ENCODE measurements around the gene FOXL1. TPM values are rescaled to one million over a fixed set of nuclear protein-coding genes. Genes with fewer than 3 reads are reported as not detected.

FOXL1 gene
- total RNA-seq, 6 experiments from 2014 or later = 0.15 to 0.74 (median 0.46) TPM; not detected in 2

DNA sequence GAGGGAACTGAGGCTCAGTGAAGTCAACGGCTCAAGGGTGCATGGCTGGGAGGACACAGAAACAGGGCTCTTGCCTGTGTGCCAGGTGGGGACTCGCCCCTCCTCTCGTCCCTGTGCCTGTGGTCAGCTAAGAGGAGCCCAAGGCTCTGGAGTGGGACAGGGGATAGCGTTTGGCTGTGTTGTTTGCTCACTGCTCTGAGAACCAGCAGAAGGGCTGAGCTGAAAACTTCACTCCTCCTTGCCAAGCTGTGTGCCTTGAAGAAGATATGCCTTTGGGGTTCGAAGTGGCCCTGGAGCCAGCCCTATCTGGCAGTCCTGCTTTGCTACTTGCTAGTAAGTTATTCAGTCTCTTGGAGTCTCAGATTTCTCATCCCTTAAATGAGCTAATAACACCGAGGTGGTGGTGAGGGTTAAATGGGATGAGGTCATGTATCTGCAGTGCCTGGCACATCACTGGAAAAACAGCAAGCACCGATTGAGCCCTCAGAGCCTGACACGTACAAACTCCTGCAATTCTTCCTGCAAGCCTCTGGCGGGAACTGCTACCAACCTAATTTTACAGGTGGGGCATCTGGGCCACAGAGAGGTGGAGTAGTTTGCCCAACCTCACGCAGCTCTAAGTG lies 17.7 kb downstream of the FOXL1 start:
- Histone ChIP-seq H3K27ac (no peak overlapping the region), H3K27me3 (no peaks in the 10 kb centered on the region), H3K36me3 (no peaks in the 10 kb centered on the region), H3K4me3 (no peak overlapping the region), H3K4me1 (no peaks in the 10 kb centered on the region), H3K9me3 (no peaks in the 10 kb centered on the region)
- no peak for ATAC-seq
- intact Hi-C loops (cut with DNase I) = no loop called here
- no peak for DNase-seq
- TF ChIP-seq, protein P1, sequence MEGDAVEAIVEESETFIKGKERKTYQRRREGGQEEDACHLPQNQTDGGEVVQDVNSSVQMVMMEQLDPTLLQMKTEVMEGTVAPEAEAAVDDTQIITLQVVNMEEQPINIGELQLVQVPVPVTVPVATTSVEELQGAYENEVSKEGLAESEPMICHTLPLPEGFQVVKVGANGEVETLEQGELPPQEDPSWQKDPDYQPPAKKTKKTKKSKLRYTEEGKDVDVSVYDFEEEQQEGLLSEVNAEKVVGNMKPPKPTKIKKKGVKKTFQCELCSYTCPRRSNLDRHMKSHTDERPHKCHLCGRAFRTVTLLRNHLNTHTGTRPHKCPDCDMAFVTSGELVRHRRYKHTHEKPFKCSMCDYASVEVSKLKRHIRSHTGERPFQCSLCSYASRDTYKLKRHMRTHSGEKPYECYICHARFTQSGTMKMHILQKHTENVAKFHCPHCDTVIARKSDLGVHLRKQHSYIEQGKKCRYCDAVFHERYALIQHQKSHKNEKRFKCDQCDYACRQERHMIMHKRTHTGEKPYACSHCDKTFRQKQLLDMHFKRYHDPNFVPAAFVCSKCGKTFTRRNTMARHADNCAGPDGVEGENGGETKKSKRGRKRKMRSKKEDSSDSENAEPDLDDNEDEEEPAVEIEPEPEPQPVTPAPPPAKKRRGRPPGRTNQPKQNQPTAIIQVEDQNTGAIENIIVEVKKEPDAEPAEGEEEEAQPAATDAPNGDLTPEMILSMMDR (IDR thresholded peaks at IDR 0.05) = no peak
- TF ChIP-seq POLR2A (IDR thresholded peaks at IDR 0.05) = no peak
- WGBS (ENCODE audit: insufficient coverage, low coverage, low lambda C conversion rate, missing lambda C conversion rate) = 45% methylated on average over 6 of the region's 10 CpGs

DNA sequence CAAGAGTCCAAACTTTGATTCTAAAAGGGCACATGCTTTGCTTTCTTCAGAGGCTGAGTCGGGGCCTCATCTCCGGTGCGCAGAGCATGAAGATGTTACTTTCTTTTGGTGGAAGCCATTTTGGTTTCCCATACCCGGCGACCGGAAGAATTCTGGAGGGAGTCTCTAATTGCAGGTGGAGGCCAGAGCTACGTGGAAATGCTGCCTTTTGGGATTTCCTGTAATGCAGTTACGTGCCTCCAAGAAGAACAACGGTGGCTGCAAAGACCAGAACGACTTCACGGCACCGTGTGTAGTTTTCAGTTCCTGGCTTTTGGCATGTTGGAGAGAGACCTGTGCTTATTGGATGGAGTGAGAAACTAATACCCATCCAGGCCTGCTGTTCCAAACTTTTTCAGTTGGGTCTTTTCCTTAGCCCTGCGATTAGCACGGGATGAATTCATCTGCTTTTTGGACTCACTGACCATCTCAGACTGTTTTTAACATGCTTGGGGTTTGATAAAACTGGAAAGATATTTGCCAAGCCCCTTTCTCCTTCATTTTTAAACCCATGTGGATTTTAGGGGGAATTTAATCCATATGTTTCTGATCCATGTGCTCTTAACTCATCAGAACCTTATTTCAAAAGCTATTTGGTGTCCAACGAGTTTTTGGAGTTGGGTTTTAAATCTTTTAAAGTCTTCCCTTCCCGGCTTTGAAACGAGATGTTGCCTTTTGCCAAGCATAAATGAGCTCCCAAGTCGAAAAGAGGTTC lies 19.0 kb downstream of the FOXL1 start:
- intact Hi-C loops (cut with DNase I) = no loop called here
- Histone ChIP-seq H3K9me3 (no peaks in the 10 kb centered on the region), H3K4me3 (no peak overlapping the region), H3K27ac (no peak overlapping the region), H3K27me3 (no peaks in the 10 kb centered on the region), H3K4me1 (no peaks in the 10 kb centered on the region), H3K36me3 (no peaks in the 10 kb centered on the region)
- DNase-seq (no peak), ATAC-seq (no peak)
- no peak for TF ChIP-seq POLR2A (IDR thresholded peaks at IDR 0.05)
- TF ChIP-seq, protein P1 (IDR thresholded peaks at IDR 0.05) = no peak
- WGBS (ENCODE audit: insufficient coverage, low coverage, low lambda C conversion rate, missing lambda C conversion rate) = 65% methylated on average over 12 of the region's 18 CpGs

DNA sequence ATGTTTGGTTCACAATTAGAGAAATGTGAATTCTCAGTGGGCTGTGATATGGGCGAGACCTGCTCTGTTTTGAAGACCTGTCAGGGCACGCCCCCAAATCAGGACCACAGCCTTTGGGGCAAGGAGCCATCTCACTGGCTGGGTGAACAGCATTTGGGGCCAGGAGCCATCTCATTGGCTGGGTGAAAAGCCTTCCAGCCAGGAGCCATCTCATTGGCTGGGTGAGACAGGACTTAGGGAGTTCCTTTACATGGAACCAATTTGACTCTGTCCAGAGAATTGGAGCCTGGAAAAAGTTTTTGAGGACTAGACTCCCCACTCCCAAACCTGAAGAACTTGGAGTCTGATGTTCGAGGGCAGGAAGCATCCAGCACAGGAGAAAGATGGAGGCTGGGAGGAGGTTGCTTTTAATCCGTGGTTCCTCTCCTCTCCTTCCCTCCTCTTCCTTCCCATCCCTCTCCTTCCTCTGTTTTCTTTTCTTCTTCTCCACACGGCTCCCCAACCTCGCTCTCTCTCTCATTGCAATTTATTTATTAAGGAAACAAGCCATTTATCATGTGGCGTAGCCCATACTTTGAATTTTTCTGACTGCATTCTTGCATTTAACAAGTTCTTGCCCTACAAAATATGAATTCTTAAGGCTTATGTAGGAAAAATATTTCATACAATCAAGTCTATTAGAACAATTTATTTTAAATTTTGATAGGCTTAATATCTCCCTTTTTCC lies 19.7 kb downstream of the FOXL1 start:
- no peaks in the 10 kb centered on the region for H3K9me3 ChIP-seq
- TF ChIP-seq, protein P1 (IDR thresholded peaks at IDR 0.05) = no peak
- no peak for TF ChIP-seq POLR2A (IDR thresholded peaks at IDR 0.05)
- H3K27me3 ChIP-seq = no peaks in the 10 kb centered on the region
- DNase-seq = no peak
- no peaks in the 10 kb centered on the region for H3K36me3 ChIP-seq
- 32% methylated on average over 7 of the region's 7 CpGs for WGBS (ENCODE audit: insufficient coverage, low coverage, low lambda C conversion rate, missing lambda C conversion rate)
- no peaks in the 10 kb centered on the region for H3K4me1 ChIP-seq
- no peak for ATAC-seq
- no peak overlapping the region for H3K4me3 ChIP-seq
- H3K27ac ChIP-seq = no peak overlapping the region
- intact Hi-C loops (cut with DNase I) = no loop called here

DNA sequence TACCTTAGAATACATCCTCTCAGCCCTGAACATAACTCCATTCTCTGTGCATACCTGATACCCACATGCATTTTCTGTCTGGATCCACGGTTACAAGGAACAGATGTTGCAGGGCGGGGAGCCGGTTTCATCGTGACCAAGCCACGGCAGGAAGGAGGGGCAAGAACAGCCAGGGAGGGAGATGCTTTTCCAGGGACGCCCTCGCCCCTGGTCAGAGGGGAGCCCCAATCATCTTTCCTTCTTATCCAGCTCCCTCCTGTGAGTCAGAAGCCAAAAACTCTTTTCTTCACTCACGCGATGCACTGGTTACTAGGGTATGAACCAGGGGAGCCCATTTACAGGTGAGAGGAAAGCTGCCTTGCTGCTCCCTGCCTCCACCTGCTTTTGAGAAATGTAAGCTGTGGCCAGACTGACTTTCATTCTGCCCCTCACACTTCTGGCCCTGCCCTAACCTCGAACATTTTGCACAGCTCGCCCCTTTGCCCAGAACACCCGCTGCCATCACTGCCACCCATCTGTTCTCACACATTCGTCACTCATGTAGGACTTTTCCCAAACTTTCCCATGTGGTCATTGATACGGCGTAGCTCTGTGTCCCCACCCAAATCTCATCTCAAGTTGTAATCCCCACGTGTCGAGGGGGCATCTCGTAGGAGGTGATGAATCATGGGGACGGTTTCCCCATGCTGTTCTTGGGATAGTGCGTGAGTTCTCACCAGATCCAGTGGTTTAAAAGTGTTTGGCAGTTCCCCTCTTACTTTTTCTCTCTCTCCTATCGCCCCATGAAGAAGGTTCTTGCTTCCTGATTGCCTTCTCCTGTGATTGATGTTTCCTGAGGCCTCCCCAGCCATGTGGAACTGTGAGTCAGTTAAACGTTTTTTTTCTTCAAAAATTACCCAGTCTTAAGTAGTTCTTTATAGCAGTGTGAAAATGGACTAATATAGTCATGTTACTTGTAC lies 20.5 kb downstream of the FOXL1 start:
- H3K9me3 ChIP-seq = no peaks in the 10 kb centered on the region
- no peak for DNase-seq
- WGBS (ENCODE audit: insufficient coverage, low coverage, low lambda C conversion rate, missing lambda C conversion rate) = 39% methylated on average over 17 of the region's 22 CpGs

More for the DNA sequence above, 20.5 kb downstream of the FOXL1 start:
- no peak overlapping the region for H3K27ac ChIP-seq
- TF ChIP-seq, protein P1 (IDR thresholded peaks at IDR 0.05) = no peak
- no peak for TF ChIP-seq POLR2A (IDR thresholded peaks at IDR 0.05)
- H3K36me3 ChIP-seq = no peaks in the 10 kb centered on the region
- intact Hi-C loops (cut with DNase I) = no loop called here
- ATAC-seq = no peak
- H3K4me3 ChIP-seq = no peak overlapping the region
- H3K4me1 ChIP-seq = no peaks in the 10 kb centered on the region
- no peaks in the 10 kb centered on the region for H3K27me3 ChIP-seq
